HepG2 (cell line): Measurements from ENCODE around the gene MICB. TPM values are rescaled to one million over a fixed set of nuclear protein-coding genes. Genes with fewer than 3 reads are reported as not detected.

ENCODE experiments used
- ARNT2 ChIP-seq: sonication (generic); formaldehyde crosslinking; IDR thresholded peaks from 2 replicates; pipeline ENCODE4 v1.8.0; 2022; ENCODE audit warnings: mild to moderate bottlenecking, low read depth, missing genetic modification reagents, moderate library complexity
- FLYWCH1 ChIP-seq: sonication (generic); formaldehyde crosslinking; IDR thresholded peaks from 2 replicates; pipeline ENCODE4 v1.8.1; 2023; ENCODE audit warnings: mild to moderate bottlenecking, missing genetic modification reagents
- GATA4 ChIP-seq: sonication (generic); IDR thresholded peaks from 2 replicates; pipeline ENCODE4 v1.6.1; 2016; ENCODE audit warnings: antibody characterized with exemption, low read depth, borderline replicate concordance
- KDM6A ChIP-seq: IDR thresholded peaks from 2 replicates; pipeline ENCODE4 v1.6.1; 2016; ENCODE audit warnings: low read depth
- MAZ ChIP-seq, 2 experiments: sonication (generic) in 1 of 2; formaldehyde crosslinking in 1 of 2; IDR thresholded peaks; 2 replicates each; pipeline versions ENCODE4 v1.5.0 to v1.6.1; 2012 to 2020; ENCODE audit warnings: low read depth in 2 of 2, mild to moderate bottlenecking in 2 of 2, borderline replicate concordance in 1 of 2, improper control_type of control experiment in 1 of 2, low read length in 1 of 2, missing genetic modification reagents in 1 of 2, moderate library complexity in 1 of 2
- PLRG1 ChIP-seq: fragments of 450-650 bp; conservative IDR thresholded peaks from 2 replicates; pipeline ENCODE4 v1.6.1; 2016
- POGK ChIP-seq: sonication (generic); formaldehyde crosslinking; conservative IDR thresholded peaks from 2 replicates; pipeline ENCODE4 v1.8.0; 2022; ENCODE audit warnings: mild to moderate bottlenecking, moderate library complexity, missing genetic modification reagents
- TSC22D2 ChIP-seq: sonication (generic); formaldehyde crosslinking; IDR thresholded peaks from 2 replicates; pipeline ENCODE4 v1.5.1; 2020; ENCODE audit warnings: missing genetic modification reagents, mild to moderate bottlenecking, borderline replicate concordance
- ZNF253 ChIP-seq: sonication (generic); formaldehyde crosslinking; IDR thresholded peaks from 2 replicates; pipeline ENCODE4 v1.8.0; 2022; ENCODE audit warnings: mild to moderate bottlenecking, missing genetic modification reagents, borderline replicate concordance
- ZNF407 ChIP-seq: sonication (generic); formaldehyde crosslinking; IDR thresholded peaks from one replicate; pipeline ENCODE4 v1.5.1; 2020; ENCODE audit warnings: mild to moderate bottlenecking, missing genetic modification reagents; ENCODE audit errors: not compliant biosample characterization
- ZSCAN5A ChIP-seq: sonication (generic); formaldehyde crosslinking; IDR thresholded peaks from 2 replicates; pipeline ENCODE4 v1.8.0; 2022; ENCODE audit warnings: mild to moderate bottlenecking, missing genetic modification reagents, borderline replicate concordance
- polyA plus RNA-seq, 8 experiments: library from polyadenylated mRNA; depleted of rRNA in 3 of 8; stranded (reverse) in 7 of 8; unstranded in 1 of 8; fragments of >200 nt; fragmentation: Illumina TruSeq in 4 of 8; extraction: Trizol in 4 of 8; gene quantifications; 2 replicates each; pipeline versions ENCODE4 v1.2.1 to v1.2.3, GENCODE V29; 2011 to 2016; ENCODE audit warnings: low read depth in 4 of 8, missing spikeins in 1 of 8, mixed read lengths in 1 of 8; ENCODE audit not compliant: insufficient read depth in 1 of 8
- total RNA-seq, 5 experiments: library from RNA; depleted of rRNA; stranded (reverse); fragments of >200 nt; fragmentation: Illumina TruSeq; extraction: Trizol; gene quantifications; 2 replicates each; pipeline ENCODE4 v1.2.3, GENCODE V29; 2016; ENCODE audit warnings: low read depth in 1 of 5

The MICB gene
- total and polyA plus RNA-seq, 2 of the 13 experiments (the other 11 are each of a cell fraction or from before 2014, with no cell fraction given): 12.5 to 12.8 TPM

GRCh38 chr6:31497531-31498476 lies at the start of gene MICB (continued):
- TF ChIP-seq ARNT2 (CRISPR knock-in tag) (no peak), ZSCAN5A (CRISPR knock-in tag) (no peak), GATA4 (no peak), FLYWCH1 (no peak), KDM6A (CRISPR knock-in tag) (no peak), ZNF407 (CRISPR knock-in tag) (no peak), ZNF253 (CRISPR knock-in tag) (no peak), MAZ (IDR thresholded peaks at IDR 0.05; ENCODE audit: borderline replicate concordance, low read depth, low read length) (no peak), MAZ (CRISPR knock-in tag; IDR thresholded peaks at IDR 0.05; ENCODE audit: low read depth) (peak; percentile 28; the same call in 1 of the 2 replicates), POGK (no peak), PLRG1 (no peak), TSC22D2 (CRISPR knock-in tag) (0 out of 2 replicates have a peak, but pooled peaks have one; percentile 41)
